PC-3 (cell line): Measurements from ENCODE around the gene OVOL2. TPM values are rescaled to one million over a fixed set of nuclear protein-coding genes. Genes with fewer than 3 reads are reported as not detected.

ENCODE experiments used
- ATAC-seq: fragments of 200-7000 bp; cut with Tn5 transposase; 2 replicates; pipeline ENCODE4 v1.9.1; 2020; ENCODE audit warnings: mild to moderate bottlenecking, moderate library complexity
- BruUV-seq: library from RNA; stranded (reverse); fragments of 400-500 nt; replicated peaks from 2 replicates; lab custom pipeline; 2021; lab: Mats Ljungman, UMichigan
- CTCF ChIA-PET: fragments of 300-600 bp; sonication (Branson Sonifier 250); formaldehyde crosslinking; loops from one replicate; lab custom pipeline; 2022; ENCODE audit warnings: antibody characterized with exemption; lab: Charles Lee
- POLR2A ChIA-PET: fragments of 300-600 bp; sonication (Branson Sonifier 250); formaldehyde crosslinking; loops from one replicate; lab custom pipeline; 2022; ENCODE audit warnings: antibody characterized with exemption; ENCODE audit not compliant: unreplicated experiment; lab: Charles Lee
- DNase-seq: peaks from one replicate; pipeline ENCODE4 v3.0.0-alpha.2; 2015
- H2AFZ ChIP-seq: fragments of 300-600 bp; sonication (generic); 2 replicates; pipeline ENCODE4 v1.6.0; 2016; ENCODE audit warnings: antibody characterized with exemption, low read length
- H3F3A ChIP-seq: fragments of 300-600 bp; sonication (generic); one replicate; pipeline ENCODE4 v1.6.0; 2017; ENCODE audit warnings: antibody characterized with exemption, low read length, control low read depth, mild to moderate bottlenecking; ENCODE audit not compliant: unreplicated experiment
- H3K27ac ChIP-seq: fragments of 300-600 bp; sonication (generic); 2 replicates; pipeline ENCODE4 v1.5.1; 2016; ENCODE audit warnings: mild to moderate bottlenecking, low read length
- H3K27me3 ChIP-seq: fragments of 300-600 bp; sonication (generic); 2 replicates; pipeline ENCODE4 v1.6.1; 2016; ENCODE audit warnings: low read length, mixed read lengths
- H3K36me3 ChIP-seq: fragments of 300-600 bp; sonication (generic); 2 replicates; pipeline ENCODE4 v1.6.1; 2016; ENCODE audit warnings: low read depth, mixed run types, low read length, mixed read lengths
- H3K4me1 ChIP-seq: fragments of 300-600 bp; sonication (generic); 2 replicates; pipeline ENCODE4 v1.5.1; 2016; ENCODE audit warnings: low read length; ENCODE audit not compliant: insufficient read depth
- H3K4me2 ChIP-seq: fragments of 300-600 bp; sonication (generic); 2 replicates; pipeline ENCODE4 v1.6.0; 2016; ENCODE audit warnings: low read length
- H3K4me3 ChIP-seq: fragments of 300-600 bp; sonication (generic); 2 replicates; pipeline ENCODE4 v1.5.1; 2016; ENCODE audit warnings: mild to moderate bottlenecking, low read length, mixed read lengths
- H3K79me2 ChIP-seq: fragments of 300-600 bp; sonication (generic); 2 replicates; pipeline ENCODE4 v1.6.1; 2017; ENCODE audit warnings: low read length, mixed read lengths
- H3K9ac ChIP-seq: fragments of 300-600 bp; sonication (generic); 2 replicates; pipeline ENCODE4 v1.6.0; 2016; ENCODE audit warnings: mild to moderate bottlenecking, low read length
- H3K9me2 ChIP-seq: fragments of 300-600 bp; sonication (generic); replicated peaks from 2 replicates; pipeline ENCODE4 v1.6.1; 2016; ENCODE audit warnings: mixed run types, low read length, mixed read lengths
- H3K9me3 ChIP-seq: fragments of 300-600 bp; sonication (generic); 2 replicates; pipeline ENCODE4 v1.6.1; 2016; ENCODE audit warnings: low read length, mixed read lengths
- H4K20me1 ChIP-seq: fragments of 300-600 bp; sonication (generic); 2 replicates; pipeline ENCODE4 v1.6.1; 2016; ENCODE audit warnings: low read length, mixed read lengths
- EZH2 ChIP-seq: fragments of 300-600 bp; sonication (generic); IDR thresholded peaks from one replicate; pipeline ENCODE4 v1.6.1; 2017; ENCODE audit warnings: antibody characterized with exemption, mild to moderate bottlenecking, low read length; ENCODE audit not compliant: unreplicated experiment
- EZH2phosphoT487 ChIP-seq: fragments of 300-600 bp; sonication (generic); IDR thresholded peaks from 2 replicates; pipeline ENCODE4 v1.6.1; 2018; ENCODE audit warnings: mild to moderate bottlenecking, antibody characterized with exemption, low read length, borderline replicate concordance
- intact Hi-C: fragments of 100-400 bp; cut with micrococcal nuclease; formaldehyde crosslinking; loops from 2 replicates; pipeline ENCODE4 v1.9.0; 2023
- total RNA-seq: library from RNA; depleted of rRNA; stranded (reverse); fragments of >200 nt; gene quantifications from 2 replicates; pipeline ENCODE4 v1.2.3, GENCODE V29; 2014
- TF ChIP-seq, protein P1 (sequence below): fragments of 300-600 bp; sonication (generic); conservative IDR thresholded peaks from 2 replicates; pipeline ENCODE4 v1.5.1; 2017; ENCODE audit warnings: antibody characterized with exemption, low read depth, mild to moderate bottlenecking, low read length

The OVOL2 gene
- total RNA-seq, 1 experiment from 2014 or later: 23.1 TPM

DNA sequence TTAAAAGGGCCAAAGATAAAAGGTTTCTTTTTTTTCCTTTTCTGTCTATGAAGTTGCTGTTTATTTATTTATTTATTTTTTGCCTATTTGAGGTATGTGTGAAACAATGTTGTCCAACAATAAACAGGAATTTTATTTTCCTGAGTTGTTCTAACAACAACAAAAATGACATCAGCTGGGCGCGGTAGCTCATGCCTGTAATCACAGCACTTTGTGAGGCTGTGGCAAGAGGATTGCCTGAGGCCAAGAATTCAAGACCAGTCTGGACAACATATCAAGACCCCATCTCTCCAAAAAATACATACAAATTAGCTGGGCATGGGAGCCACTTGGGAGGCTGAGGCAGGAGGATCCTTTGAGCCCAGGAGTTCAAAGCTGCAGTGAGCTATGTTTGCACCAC is 44.8 kb downstream of the OVOL2 start:
- ChIA-PET CTCF (no interaction called here), POLR2A (no interaction called here)
- H3K79me2 ChIP-seq: no peaks in the 10 kb centered on the region
- no peaks in the 10 kb centered on the region for H3K9me2 ChIP-seq
- TF ChIP-seq EZH2 (no peak), EZH2phosphoT487 (no peak)
- TF ChIP-seq, protein P1, sequence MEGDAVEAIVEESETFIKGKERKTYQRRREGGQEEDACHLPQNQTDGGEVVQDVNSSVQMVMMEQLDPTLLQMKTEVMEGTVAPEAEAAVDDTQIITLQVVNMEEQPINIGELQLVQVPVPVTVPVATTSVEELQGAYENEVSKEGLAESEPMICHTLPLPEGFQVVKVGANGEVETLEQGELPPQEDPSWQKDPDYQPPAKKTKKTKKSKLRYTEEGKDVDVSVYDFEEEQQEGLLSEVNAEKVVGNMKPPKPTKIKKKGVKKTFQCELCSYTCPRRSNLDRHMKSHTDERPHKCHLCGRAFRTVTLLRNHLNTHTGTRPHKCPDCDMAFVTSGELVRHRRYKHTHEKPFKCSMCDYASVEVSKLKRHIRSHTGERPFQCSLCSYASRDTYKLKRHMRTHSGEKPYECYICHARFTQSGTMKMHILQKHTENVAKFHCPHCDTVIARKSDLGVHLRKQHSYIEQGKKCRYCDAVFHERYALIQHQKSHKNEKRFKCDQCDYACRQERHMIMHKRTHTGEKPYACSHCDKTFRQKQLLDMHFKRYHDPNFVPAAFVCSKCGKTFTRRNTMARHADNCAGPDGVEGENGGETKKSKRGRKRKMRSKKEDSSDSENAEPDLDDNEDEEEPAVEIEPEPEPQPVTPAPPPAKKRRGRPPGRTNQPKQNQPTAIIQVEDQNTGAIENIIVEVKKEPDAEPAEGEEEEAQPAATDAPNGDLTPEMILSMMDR: no peak
- H3K4me1 ChIP-seq: no peaks in the 10 kb centered on the region
- H2AFZ ChIP-seq: no peak overlapping the region
- H3F3A ChIP-seq: no peaks in the 10 kb centered on the region
- H3K36me3 ChIP-seq: no peaks in the 10 kb centered on the region; the same call in 1 of the 2 replicates
- no peak for DNase-seq
- no peak overlapping the region for H3K4me3 ChIP-seq
- intact Hi-C loops: no loop called here
- H3K4me2 ChIP-seq: no peak overlapping the region
- H3K27me3 ChIP-seq: no peaks in the 10 kb centered on the region
- no peak overlapping the region for H3K9ac ChIP-seq
- ATAC-seq: no peak
- no peak overlapping the region for H3K27ac ChIP-seq
- BruUV-seq: no TSS peak
- no peaks in the 10 kb centered on the region for H3K9me3 ChIP-seq
- H4K20me1 ChIP-seq: no peaks in the 10 kb centered on the region

DNA sequence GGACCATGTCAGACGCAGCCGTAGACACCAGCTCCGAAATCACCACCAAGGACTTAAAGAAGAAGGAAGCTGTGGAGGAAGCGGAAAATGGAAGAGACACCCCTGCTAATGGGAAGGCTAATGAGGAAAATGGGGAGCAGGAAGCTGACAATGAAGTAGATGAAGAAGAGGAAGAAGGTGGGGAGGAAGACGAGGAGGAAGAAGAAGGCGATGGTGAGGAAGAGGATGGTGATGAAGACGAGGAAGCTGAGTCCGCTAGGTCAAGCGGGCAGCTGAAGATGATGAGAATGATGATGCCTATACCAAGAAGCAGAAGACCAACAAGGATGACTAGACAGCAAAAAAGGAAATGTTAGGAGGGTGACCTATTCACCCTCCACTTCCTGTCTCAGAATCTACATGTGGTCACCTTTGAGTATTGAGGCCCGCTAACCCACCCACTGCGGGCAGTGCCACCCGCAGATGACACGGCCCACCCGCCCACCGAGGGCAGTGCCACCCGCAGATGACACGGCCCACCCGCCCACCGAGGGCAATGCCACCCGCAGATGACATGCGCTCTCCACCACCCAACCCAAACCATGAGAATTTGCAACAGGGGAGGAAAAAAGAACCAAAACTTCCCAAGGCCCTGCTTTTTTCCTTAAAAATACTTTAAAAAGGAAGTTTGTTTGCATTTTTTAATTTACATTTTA is 45.6 kb downstream of the OVOL2 start:
- H3K27ac ChIP-seq: no peak overlapping the region
- TF ChIP-seq, protein P1: no peak
- TF ChIP-seq EZH2: no peak
- no peak for TF ChIP-seq EZH2phosphoT487
- no peaks in the 10 kb centered on the region; the same call in 1 of the 2 replicates for H3K36me3 ChIP-seq
- H3K27me3 ChIP-seq: no peaks in the 10 kb centered on the region
- H3K79me2 ChIP-seq: no peaks in the 10 kb centered on the region
- no peaks in the 10 kb centered on the region for H3K9me2 ChIP-seq
- no peaks in the 10 kb centered on the region for H4K20me1 ChIP-seq
- no peak overlapping the region for H3K4me3 ChIP-seq
- no peaks in the 10 kb centered on the region for H3F3A ChIP-seq
- intact Hi-C loops: no loop called here
- ChIA-PET POLR2A (no interaction called here), CTCF (no interaction called here)
- ATAC-seq (no peak), DNase-seq (no peak)
- H3K9ac ChIP-seq: no peak overlapping the region
- no TSS peak for BruUV-seq
- no peak overlapping the region for H2AFZ ChIP-seq
- no peak overlapping the region for H3K4me2 ChIP-seq
- H3K9me3 ChIP-seq: no peaks in the 10 kb centered on the region
- no peaks in the 10 kb centered on the region for H3K4me1 ChIP-seq

DNA sequence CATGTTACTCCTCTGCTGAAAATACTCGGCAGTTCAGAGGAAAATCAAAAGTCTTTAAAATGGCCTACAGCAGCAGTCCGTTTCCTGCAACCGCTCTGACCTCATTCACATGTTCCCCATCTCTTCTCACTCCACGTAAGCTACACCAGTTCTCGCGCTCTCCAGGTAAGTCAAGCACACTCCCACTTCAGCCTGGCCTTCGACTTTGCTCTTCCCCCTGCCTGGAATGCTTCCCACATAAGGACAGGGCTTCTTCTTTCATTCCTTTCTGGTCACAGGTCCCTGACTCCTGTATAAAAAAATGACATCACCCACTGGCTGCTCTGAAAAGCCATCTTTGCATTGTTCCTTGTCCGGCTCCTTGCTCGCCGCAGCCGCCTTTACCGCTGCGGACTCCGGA is 46.2 kb downstream of the OVOL2 start:
- Histone ChIP-seq H2AFZ (no peak overlapping the region), H3K9me3 (no peaks in the 10 kb centered on the region), H3K27ac (no peak overlapping the region), H3K9ac (no peak overlapping the region), H4K20me1 (no peaks in the 10 kb centered on the region), H3K4me1 (no peaks in the 10 kb centered on the region), H3K27me3 (no peaks in the 10 kb centered on the region), H3K4me2 (no peak overlapping the region), H3K9me2 (no peaks in the 10 kb centered on the region), H3K36me3 (no peaks in the 10 kb centered on the region; the same call in 1 of the 2 replicates), H3K4me3 (no peak overlapping the region), H3F3A (no peaks in the 10 kb centered on the region), H3K79me2 (no peaks in the 10 kb centered on the region)
- no TSS peak for BruUV-seq
- no peak for TF ChIP-seq EZH2phosphoT487
- TF ChIP-seq, protein P1: no peak
- TF ChIP-seq EZH2: no peak
- ChIA-PET CTCF (no interaction called here), POLR2A (no interaction called here)
- intact Hi-C loops: no loop called here
- ATAC-seq: no peak
- DNase-seq: no peak
